ENCODE data around the gene FURIN. TPM values are rescaled to one million over a fixed set of nuclear protein-coding genes. Genes with fewer than 3 reads are reported as not detected.

FURIN gene
- total RNA-seq, 1 experiment from 2014 or later = 62.0 TPM

DNA sequence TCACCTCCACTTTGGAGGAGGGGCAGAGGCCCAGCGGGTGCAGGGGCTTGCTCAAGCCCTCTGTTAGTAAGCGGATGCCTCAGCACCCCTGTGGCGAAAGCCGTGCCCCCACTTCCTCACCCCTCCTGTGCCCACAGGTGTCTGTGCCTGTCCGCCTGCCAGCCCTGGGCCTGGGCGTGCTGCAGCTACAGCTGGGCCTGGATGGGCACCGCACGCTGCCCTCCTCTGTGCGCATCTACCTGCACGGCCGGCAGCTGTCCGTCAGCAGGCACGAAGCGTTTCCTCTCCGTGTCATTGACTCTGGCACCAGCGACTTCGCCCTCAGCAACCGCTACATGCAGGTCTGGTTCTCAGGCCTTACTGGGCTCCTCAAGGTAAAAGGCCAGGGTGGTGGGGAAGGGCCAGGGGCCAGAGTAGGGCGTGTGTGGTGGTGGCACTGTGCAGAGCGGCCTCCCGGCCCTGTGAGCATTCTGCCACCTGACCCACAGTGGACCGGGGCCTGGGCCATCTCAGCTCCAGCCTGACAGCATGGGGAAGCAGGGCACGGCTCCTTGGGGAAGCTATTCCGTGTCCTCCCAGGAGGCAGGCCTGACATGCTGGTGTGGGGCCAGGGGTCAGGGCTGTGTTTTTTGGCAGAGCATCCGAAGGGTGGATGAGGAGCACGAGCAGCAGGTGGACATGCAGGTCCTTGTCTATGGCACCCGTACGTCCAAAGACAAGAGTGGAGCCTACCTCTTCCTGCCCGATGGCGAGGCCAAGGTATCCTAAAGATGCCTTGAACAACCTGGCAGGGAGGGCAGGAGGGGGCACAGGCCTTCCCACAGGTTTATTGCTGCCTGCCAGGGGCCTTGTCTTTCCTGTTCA lies 43.8 kb downstream of the FURIN start:
- CTCF ChIA-PET = interaction anchor here (1.1 kb wide), 1 partner anchor 10 kb away, joined by 3 read pairs; no protein-coding TSS in a partner anchor
- intact Hi-C loops (cut with micrococcal nuclease; ENCODE audit: unreplicated experiment) = no loop called here
- no peak for ATAC-seq

DNA sequence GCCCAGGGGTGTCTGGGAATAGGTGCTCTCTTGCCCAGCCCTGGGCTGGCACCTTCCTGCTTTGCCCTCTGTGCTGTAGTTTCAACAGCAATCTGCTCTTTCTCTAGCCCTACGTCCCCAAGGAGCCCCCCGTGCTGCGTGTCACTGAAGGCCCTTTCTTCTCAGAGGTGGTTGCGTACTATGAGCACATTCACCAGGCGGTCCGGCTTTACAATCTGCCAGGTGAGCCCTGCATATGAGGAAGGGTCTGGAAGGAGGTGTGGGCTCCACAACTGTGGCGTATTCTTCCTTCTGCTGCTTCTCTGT lies 44.3 kb downstream of the FURIN start:
- Histone ChIP-seq H3K4me3 (ENCODE audit: low read depth in 2 of 2, low read length in 2 of 2) (no peak overlapping the region), H3K27ac (ENCODE audit: low read length) (no peak overlapping the region), H3K27me3 (ENCODE audit: control insufficient read depth, insufficient read depth, low read length) (no peaks in the 10 kb centered on the region), H3K36me3 (ENCODE audit: control insufficient read depth, insufficient read depth, low read length) (peaks cover 5% of the 10 kb centered on the region), H3K4me1 (ENCODE audit: control insufficient read depth, insufficient read depth, low read length) (no peaks in the 10 kb centered on the region), H3K9me3 (ENCODE audit: control insufficient read depth, insufficient read depth, low read depth, low read length) (no peaks in the 10 kb centered on the region)
- POLR2A ChIA-PET = no interaction called here
- DNase-seq (ENCODE audit: low read depth, low spot score) (no peak), ATAC-seq (no peak)
- TF ChIP-seq REST (IDR thresholded peaks at IDR 0.05; ENCODE audit: insufficient read depth in 1 of 2, low read depth in 2 of 2, low read length in 1 of 2) = no peak
- no peak for TF ChIP-seq POLR2AphosphoS5 (IDR thresholded peaks at IDR 0.05; ENCODE audit: low read depth, low read length)
- TF ChIP-seq TCF7L2 (IDR thresholded peaks at IDR 0.05; ENCODE audit: low read depth, low read length) = no peak
- TF ChIP-seq, protein P1, sequence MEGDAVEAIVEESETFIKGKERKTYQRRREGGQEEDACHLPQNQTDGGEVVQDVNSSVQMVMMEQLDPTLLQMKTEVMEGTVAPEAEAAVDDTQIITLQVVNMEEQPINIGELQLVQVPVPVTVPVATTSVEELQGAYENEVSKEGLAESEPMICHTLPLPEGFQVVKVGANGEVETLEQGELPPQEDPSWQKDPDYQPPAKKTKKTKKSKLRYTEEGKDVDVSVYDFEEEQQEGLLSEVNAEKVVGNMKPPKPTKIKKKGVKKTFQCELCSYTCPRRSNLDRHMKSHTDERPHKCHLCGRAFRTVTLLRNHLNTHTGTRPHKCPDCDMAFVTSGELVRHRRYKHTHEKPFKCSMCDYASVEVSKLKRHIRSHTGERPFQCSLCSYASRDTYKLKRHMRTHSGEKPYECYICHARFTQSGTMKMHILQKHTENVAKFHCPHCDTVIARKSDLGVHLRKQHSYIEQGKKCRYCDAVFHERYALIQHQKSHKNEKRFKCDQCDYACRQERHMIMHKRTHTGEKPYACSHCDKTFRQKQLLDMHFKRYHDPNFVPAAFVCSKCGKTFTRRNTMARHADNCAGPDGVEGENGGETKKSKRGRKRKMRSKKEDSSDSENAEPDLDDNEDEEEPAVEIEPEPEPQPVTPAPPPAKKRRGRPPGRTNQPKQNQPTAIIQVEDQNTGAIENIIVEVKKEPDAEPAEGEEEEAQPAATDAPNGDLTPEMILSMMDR (IDR thresholded peaks at IDR 0.05) = no peak
- no peak for TF ChIP-seq SIN3A (IDR thresholded peaks at IDR 0.05; ENCODE audit: borderline replicate concordance, insufficient read depth, low read depth, low read length)
- intact Hi-C loops (cut with micrococcal nuclease; ENCODE audit: unreplicated experiment) (no loop called here), in situ Hi-C loops (cut with HindIII; ENCODE audit: low pct_unique_long_range_greater_than_20kb, low sequenced_read_pairs) (no loop called here)
- no TSS peak for BruUV-seq (replicated peaks)
- CTCF ChIA-PET = interaction anchor here (1.1 kb wide), 1 partner anchor 10 kb away, joined by 3 read pairs; no protein-coding TSS in a partner anchor

More for the DNA sequence above, 43.8 kb downstream of the FURIN start:
- Histone ChIP-seq H3K4me1 (ENCODE audit: control insufficient read depth, insufficient read depth, low read length) (no peaks in the 10 kb centered on the region), H3K27me3 (ENCODE audit: control insufficient read depth, insufficient read depth, low read length) (no peaks in the 10 kb centered on the region), H3K27ac (ENCODE audit: low read length) (no peak overlapping the region), H3K9me3 (ENCODE audit: control insufficient read depth, insufficient read depth, low read depth, low read length) (no peaks in the 10 kb centered on the region), H3K4me3 (ENCODE audit: low read depth in 2 of 2, low read length in 2 of 2) (no peak overlapping the region), H3K36me3 (ENCODE audit: control insufficient read depth, insufficient read depth, low read length) (peaks cover 5% of the 10 kb centered on the region)
- POLR2A ChIA-PET = no interaction called here
- no TSS peak for BruUV-seq (replicated peaks)
- TF ChIP-seq REST (IDR thresholded peaks at IDR 0.05; ENCODE audit: insufficient read depth in 1 of 2, low read depth in 2 of 2, low read length in 1 of 2) (no peak), POLR2AphosphoS5 (IDR thresholded peaks at IDR 0.05; ENCODE audit: low read depth, low read length) (no peak), SIN3A (IDR thresholded peaks at IDR 0.05; ENCODE audit: borderline replicate concordance, insufficient read depth, low read depth, low read length) (no peak), TCF7L2 (IDR thresholded peaks at IDR 0.05; ENCODE audit: low read depth, low read length) (no peak)
- TF ChIP-seq, protein P1 (IDR thresholded peaks at IDR 0.05) = no peak
- no peak for DNase-seq (ENCODE audit: low read depth, low spot score)
- in situ Hi-C loops (cut with HindIII; ENCODE audit: low pct_unique_long_range_greater_than_20kb, low sequenced_read_pairs) = no loop called here
